Breast epithelium (tissue), 3 donors: ENCODE measurements around the gene LDLRAD3.

Source experiments
- CTCF ChIP-seq, 3 donors: fragments of 450-650 bp; IDR thresholded peaks; one replicate each; pipeline ENCODE4 v1.5.1; 2016 to 2017; ENCODE audit warnings: antibody characterized with exemption in 3 of 3, mild to moderate bottlenecking in 3 of 3, moderate library complexity in 3 of 3
- POLR2AphosphoS5 ChIP-seq, 3 donors: sonication (generic); formaldehyde crosslinking; IDR thresholded peaks; one replicate each; pipeline ENCODE4 v1.6.1; 2017; ENCODE audit warnings: antibody characterized with exemption in 3 of 3

- TF ChIP-seq CTCF (IDR thresholded peaks at IDR 0.05) (no peak), POLR2AphosphoS5 (IDR thresholded peaks at IDR 0.05) (no peak)
These were observed 268.9 kb downstream of the LDLRAD3 start for GRCh38 chr11:36212564-36213392.
